ENCODE data around the gene IGF2BP1.
A peak's percentile ranks its signal among the peaks of the same experiment; 100 is the strongest.
"Not testable (repeated sequence)": the region's sequence is repeated elsewhere in the genome, so short reads cannot be mapped to it uniquely, and the experiment has no call there.

Gene IGF2BP1

DNA sequence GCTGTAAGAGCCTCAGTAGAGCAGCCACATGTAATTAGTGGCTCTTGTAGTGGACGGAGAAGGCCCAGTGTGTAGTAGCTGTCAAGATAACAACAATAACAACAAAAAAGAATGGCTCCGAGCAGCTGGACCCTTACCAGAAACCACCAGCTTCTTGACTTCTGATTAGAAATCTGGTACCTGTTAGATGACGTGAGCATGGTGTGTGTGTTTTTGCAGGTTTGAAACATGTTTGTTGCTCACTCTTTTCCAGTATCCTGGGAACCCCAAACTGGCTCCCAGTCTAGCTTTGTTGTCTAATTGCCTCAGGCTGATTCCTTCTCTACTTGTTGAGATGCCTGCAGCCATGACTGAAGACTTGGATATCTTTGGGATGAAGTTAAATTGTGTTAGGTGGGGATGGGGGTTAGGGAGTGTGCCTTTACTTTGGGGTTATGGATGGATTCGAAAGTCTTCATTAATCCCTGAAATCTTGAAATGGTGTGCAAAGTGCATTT lies 21.0 kb downstream of the IGF2BP1 start:
- no peaks in the 10 kb centered on the region for H3K27me3 ChIP-seq (ENCODE audit: control insufficient read depth, insufficient read depth, low read length, poor library complexity, severe bottlenecking)
- no peaks in the 10 kb centered on the region for H3K9me3 ChIP-seq (ENCODE audit: control insufficient read depth, low read length)
- peak overlapping the region; percentile 44 for H3K27ac ChIP-seq (ENCODE audit: insufficient read depth, low read depth, low read length, poor library complexity, severe bottlenecking)
- H3K36me3 ChIP-seq (ENCODE audit: control insufficient read depth, insufficient read depth, low read length), result no peaks in the 10 kb centered on the region
- H3K4me1 ChIP-seq (ENCODE audit: control insufficient read depth, insufficient read depth, low read length), result peaks cover 77% of the 10 kb centered on the region
- 88 to 90% methylated on average over 4 of the region's 4 CpGs for WGBS, 2 experiments
- no peak overlapping the region for H3K4me3 ChIP-seq (ENCODE audit: insufficient read depth, low read depth, low read length)

DNA sequence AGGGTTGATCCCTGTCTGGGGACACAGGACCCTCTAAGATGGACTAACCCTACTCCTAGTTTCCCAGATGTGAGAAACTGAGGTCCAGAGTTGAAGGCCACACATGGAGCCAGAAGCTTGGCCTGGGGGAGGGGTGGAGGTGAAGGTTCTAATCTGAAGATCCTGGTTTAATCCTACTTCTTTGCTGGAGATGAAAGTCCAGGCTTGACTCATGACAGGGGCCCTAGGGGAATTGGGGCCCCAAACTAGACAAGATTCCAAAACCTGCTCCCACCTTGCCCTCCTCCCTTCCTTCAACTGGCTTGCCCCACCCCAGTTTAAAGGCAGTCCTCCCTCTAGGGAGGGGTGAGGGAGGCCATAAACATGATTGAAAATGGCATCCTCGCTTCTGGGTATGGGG lies 21.6 kb downstream of the IGF2BP1 start:
- Histone ChIP-seq H3K36me3 (ENCODE audit: control insufficient read depth, insufficient read depth, low read length) (no peaks in the 10 kb centered on the region), H3K4me3 (ENCODE audit: insufficient read depth, low read depth, low read length) (no peak overlapping the region), H3K4me1 (ENCODE audit: control insufficient read depth, insufficient read depth, low read length) (peaks cover 83% of the 10 kb centered on the region), H3K27me3 (ENCODE audit: control insufficient read depth, insufficient read depth, low read length, poor library complexity, severe bottlenecking) (no peaks in the 10 kb centered on the region), H3K9me3 (ENCODE audit: control insufficient read depth, low read length) (no peaks in the 10 kb centered on the region), H3K27ac (ENCODE audit: insufficient read depth, low read depth, low read length, poor library complexity, severe bottlenecking) (peak overlapping the region; percentile 11)
- WGBS, 2 experiments, result 70 to 73% methylated on average over 1 of the region's 1 CpG

DNA sequence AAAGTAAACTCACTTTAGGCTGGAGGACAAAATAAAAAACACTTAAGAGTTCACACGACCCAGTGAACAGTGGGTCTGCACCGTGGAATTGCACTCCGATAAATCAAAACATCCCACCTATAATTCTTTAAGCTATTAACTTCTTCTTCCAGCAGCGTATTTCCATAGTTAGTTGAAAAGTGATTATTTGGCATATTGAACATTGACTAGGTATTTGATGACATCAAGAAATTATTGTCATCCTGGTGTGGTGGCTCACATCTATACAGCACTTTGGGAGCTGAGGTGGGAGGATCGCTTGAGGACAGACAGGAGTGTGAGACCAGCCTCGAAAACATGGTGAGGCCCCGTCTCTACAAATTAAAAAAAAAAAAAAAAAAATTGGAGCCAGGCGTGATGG lies 23.4 kb downstream of the IGF2BP1 start:
- H3K4me3 ChIP-seq (ENCODE audit: insufficient read depth, low read depth, low read length), result no peak overlapping the region
- WGBS, 2 experiments, result 86 to 87% methylated on average over 7 to 8 of the region's 8 CpGs
- H3K27me3 ChIP-seq (ENCODE audit: control insufficient read depth, insufficient read depth, low read length, poor library complexity, severe bottlenecking), result no peaks in the 10 kb centered on the region
- peaks cover 73% of the 10 kb centered on the region for H3K4me1 ChIP-seq (ENCODE audit: control insufficient read depth, insufficient read depth, low read length)
- H3K27ac ChIP-seq (ENCODE audit: insufficient read depth, low read depth, low read length, poor library complexity, severe bottlenecking), result peak overlapping the region; percentile 13
- peaks cover 2% of the 10 kb centered on the region for H3K36me3 ChIP-seq (ENCODE audit: control insufficient read depth, insufficient read depth, low read length)
- no peaks in the 10 kb centered on the region for H3K9me3 ChIP-seq (ENCODE audit: control insufficient read depth, low read length)

DNA sequence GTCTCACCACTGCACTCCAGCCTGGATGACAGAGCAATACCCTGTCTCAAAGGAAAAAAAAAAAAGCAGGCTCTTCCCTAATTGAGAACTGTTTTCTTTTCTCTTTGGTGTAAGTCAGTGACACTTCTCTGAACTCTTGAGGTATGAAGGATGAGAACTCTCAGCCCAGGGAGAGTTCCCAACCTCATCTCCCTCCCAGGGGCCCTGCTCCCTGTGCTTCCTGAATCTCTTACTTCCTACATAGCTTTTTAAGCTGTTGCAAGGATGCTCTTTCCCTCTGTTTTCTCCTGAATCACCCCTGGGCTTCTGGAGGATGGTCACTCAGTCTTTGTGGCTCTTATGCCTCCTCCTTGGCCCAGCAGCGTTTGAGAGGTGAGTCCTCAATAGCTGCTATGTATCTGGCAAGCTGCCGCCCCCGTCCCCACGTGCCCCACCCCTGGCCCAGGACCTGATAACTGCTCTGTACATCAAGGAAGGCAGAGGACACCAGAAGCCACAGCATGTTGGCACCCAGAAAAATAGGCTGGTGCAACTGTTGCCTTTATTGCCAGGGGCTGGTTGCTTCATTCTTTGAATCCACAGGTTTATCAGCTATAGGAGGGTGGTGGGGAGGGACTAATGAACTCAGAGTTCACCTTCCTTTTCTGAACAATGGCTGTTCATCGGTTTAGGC lies 24.0 kb downstream of the IGF2BP1 start:
- H3K4me3 ChIP-seq (ENCODE audit: insufficient read depth, low read depth, low read length), result peak overlapping the region; percentile 19
- 24 to 28% methylated on average over 5 of the region's 5 CpGs for WGBS, 2 experiments
- peaks cover 66% of the 10 kb centered on the region for H3K4me1 ChIP-seq (ENCODE audit: control insufficient read depth, insufficient read depth, low read length)
- no peaks in the 10 kb centered on the region for H3K9me3 ChIP-seq (ENCODE audit: control insufficient read depth, low read length)
- peak overlapping the region; percentile 97 for H3K27ac ChIP-seq (ENCODE audit: insufficient read depth, low read depth, low read length, poor library complexity, severe bottlenecking)
- H3K36me3 ChIP-seq (ENCODE audit: control insufficient read depth, insufficient read depth, low read length), result peaks cover 2% of the 10 kb centered on the region
- H3K27me3 ChIP-seq (ENCODE audit: control insufficient read depth, insufficient read depth, low read length, poor library complexity, severe bottlenecking), result no peaks in the 10 kb centered on the region

DNA sequence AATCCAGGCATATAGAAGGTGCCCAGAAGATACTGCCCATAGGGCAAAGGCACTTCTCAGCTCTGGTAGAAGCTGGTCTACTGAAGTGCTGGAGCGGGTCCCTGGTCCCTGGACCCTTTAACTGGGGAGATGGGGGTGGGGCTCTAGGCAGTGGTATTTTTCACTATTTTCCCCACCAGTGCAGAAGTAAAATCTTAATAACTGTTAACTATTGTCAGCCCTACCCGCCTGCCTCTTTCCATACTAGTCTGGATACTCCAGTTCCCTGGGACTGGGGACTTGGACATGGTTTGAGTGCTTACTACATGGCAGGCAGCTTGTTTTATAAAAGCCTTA lies 24.6 kb downstream of the IGF2BP1 start:
- Histone ChIP-seq H3K4me1 (ENCODE audit: control insufficient read depth, insufficient read depth, low read length) (peaks cover 65% of the 10 kb centered on the region), H3K9me3 (ENCODE audit: control insufficient read depth, low read length) (no peaks in the 10 kb centered on the region), H3K27me3 (ENCODE audit: control insufficient read depth, insufficient read depth, low read length, poor library complexity, severe bottlenecking) (no peaks in the 10 kb centered on the region), H3K36me3 (ENCODE audit: control insufficient read depth, insufficient read depth, low read length) (peaks cover 4% of the 10 kb centered on the region), H3K4me3 (ENCODE audit: insufficient read depth, low read depth, low read length) (peak overlapping the region; percentile 19), H3K27ac (ENCODE audit: insufficient read depth, low read depth, low read length, poor library complexity, severe bottlenecking) (peak overlapping the region; percentile 97)
- WGBS, 2 experiments, result 72 to 76% methylated on average over 2 of the region's 2 CpGs

DNA sequence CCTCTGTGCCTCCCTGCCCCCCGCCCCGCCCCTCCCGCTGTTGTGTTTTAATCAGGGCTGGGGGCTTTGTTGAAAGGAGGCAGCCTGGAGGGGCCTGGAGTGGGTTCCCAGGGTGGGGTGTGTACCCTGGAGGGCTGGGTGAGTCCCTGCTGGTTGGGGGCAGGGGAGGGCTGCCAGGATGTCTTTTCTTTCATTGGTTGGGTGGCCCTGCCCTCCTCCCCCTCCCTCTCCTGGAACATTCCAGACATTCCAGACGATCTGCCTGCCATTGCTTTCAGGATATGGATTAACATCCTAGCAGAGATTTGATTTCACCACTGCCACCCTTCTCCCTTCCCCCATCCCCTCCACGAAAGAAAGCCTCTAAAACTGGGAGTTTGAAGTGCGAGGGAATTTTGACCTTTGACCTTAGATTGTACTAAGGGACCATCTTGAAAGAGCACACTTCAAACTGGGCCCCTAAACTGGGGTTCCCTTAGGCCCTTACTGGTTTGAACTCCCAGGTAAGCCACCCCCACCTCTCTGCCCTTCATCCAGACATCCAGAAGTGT lies 25.3 kb downstream of the IGF2BP1 start:
- 1 to 3% methylated on average over 6 of the region's 6 CpGs for WGBS, 2 experiments
- Histone ChIP-seq H3K4me3 (ENCODE audit: insufficient read depth, low read depth, low read length) (peak overlapping the region; percentile 7), H3K27ac (ENCODE audit: insufficient read depth, low read depth, low read length, poor library complexity, severe bottlenecking) (peak overlapping the region; percentile 97), H3K36me3 (ENCODE audit: control insufficient read depth, insufficient read depth, low read length) (peaks cover 10% of the 10 kb centered on the region), H3K9me3 (ENCODE audit: control insufficient read depth, low read length) (no peaks in the 10 kb centered on the region), H3K27me3 (ENCODE audit: control insufficient read depth, insufficient read depth, low read length, poor library complexity, severe bottlenecking) (no peaks in the 10 kb centered on the region), H3K4me1 (ENCODE audit: control insufficient read depth, insufficient read depth, low read length) (peaks cover 61% of the 10 kb centered on the region)

DNA sequence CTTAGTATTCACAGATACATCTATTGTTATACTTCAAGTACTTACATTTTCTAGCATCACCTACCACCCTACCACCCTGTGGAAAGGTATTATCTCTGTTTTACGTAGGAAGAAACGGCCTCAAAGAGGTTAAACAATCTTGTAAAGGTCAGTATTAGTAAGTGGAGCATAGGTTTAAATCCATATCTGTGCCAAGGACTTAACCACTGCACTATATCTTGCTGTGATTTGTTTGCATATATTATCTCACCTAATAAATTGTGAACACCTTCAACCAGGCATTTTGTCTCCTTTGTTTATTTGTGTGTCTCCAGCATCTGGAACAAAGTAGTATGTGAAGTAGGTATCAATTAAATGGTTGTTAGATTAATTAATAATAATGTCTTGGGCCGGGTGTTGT lies 27.3 kb downstream of the IGF2BP1 start:
- Histone ChIP-seq H3K27ac (ENCODE audit: insufficient read depth, low read depth, low read length, poor library complexity, severe bottlenecking) (no peak overlapping the region), H3K27me3 (ENCODE audit: control insufficient read depth, insufficient read depth, low read length, poor library complexity, severe bottlenecking) (no peaks in the 10 kb centered on the region), H3K9me3 (ENCODE audit: control insufficient read depth, low read length) (no peaks in the 10 kb centered on the region), H3K36me3 (ENCODE audit: control insufficient read depth, insufficient read depth, low read length) (peaks cover 26% of the 10 kb centered on the region), H3K4me1 (ENCODE audit: control insufficient read depth, insufficient read depth, low read length) (peaks cover 41% of the 10 kb centered on the region), H3K4me3 (ENCODE audit: insufficient read depth, low read depth, low read length) (no peak overlapping the region)
- WGBS, 2 experiments, result 71 to 85% methylated on average over 3 of the region's 3 CpGs

DNA sequence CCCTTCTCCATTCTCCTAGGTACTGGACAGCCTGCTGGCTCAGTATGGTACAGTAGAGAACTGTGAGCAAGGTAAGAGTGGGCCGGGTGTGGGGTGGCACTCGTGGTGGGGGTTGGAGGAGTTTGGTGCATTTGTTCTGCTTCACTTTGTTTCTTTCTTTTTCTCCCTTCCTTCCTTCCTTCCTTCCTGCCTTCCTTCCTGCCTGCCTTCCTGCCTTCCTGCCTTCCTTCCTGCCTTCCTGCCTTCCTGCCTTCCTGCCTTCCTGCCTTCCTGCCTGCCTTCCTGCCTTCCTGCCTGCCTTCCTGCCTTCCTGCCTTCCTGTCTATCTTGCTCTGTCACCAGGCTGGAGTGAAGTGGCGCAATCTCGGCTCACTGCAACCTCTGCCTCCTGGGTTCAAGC lies 29.3 kb downstream of the IGF2BP1 start:
- not testable (repeated sequence) for H3K9me3 ChIP-seq (ENCODE audit: control insufficient read depth, low read length); H3K4me3 ChIP-seq (ENCODE audit: insufficient read depth, low read depth, low read length); H3K27me3 ChIP-seq (ENCODE audit: control insufficient read depth, insufficient read depth, low read length, poor library complexity, severe bottlenecking); H3K27ac ChIP-seq (ENCODE audit: insufficient read depth, low read depth, low read length, poor library complexity, severe bottlenecking)
- WGBS, 2 experiments, result 85 to 96% methylated on average over 4 of the region's 4 CpGs
- peaks cover 26% of the 10 kb centered on the region for H3K4me1 ChIP-seq (ENCODE audit: control insufficient read depth, insufficient read depth, low read length)
- peaks cover 26% of the 10 kb centered on the region for H3K36me3 ChIP-seq (ENCODE audit: control insufficient read depth, insufficient read depth, low read length)

DNA sequence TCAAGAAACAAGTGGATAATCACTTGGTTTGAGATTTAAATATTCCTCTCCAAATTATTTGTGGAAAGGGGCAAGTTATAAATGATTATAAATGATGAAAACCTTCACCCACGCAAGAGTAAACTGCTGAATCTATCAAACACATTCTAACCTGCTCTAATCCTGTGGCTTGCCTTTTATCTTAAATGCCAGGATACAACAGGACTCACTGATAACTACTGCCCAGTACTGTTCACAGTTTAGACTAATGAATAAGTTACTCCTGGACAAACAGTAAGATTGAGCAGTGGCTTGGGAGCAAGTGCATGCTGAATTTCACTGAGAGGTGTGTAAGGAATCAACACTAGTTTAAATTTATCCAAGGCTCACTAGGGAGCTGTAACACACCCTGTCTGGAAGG lies 31.1 kb downstream of the IGF2BP1 start:
- peaks cover 31% of the 10 kb centered on the region for H3K36me3 ChIP-seq (ENCODE audit: control insufficient read depth, insufficient read depth, low read length)
- H3K4me1 ChIP-seq (ENCODE audit: control insufficient read depth, insufficient read depth, low read length), result peaks cover 17% of the 10 kb centered on the region
- no peaks in the 10 kb centered on the region for H3K9me3 ChIP-seq (ENCODE audit: control insufficient read depth, low read length)
- H3K4me3 ChIP-seq (ENCODE audit: insufficient read depth, low read depth, low read length), result no peak overlapping the region
- 89 to 100% methylated on average over 1 of the region's 1 CpG for WGBS, 2 experiments
- no peaks in the 10 kb centered on the region for H3K27me3 ChIP-seq (ENCODE audit: control insufficient read depth, insufficient read depth, low read length, poor library complexity, severe bottlenecking)
- no peak overlapping the region for H3K27ac ChIP-seq (ENCODE audit: insufficient read depth, low read depth, low read length, poor library complexity, severe bottlenecking)

DNA sequence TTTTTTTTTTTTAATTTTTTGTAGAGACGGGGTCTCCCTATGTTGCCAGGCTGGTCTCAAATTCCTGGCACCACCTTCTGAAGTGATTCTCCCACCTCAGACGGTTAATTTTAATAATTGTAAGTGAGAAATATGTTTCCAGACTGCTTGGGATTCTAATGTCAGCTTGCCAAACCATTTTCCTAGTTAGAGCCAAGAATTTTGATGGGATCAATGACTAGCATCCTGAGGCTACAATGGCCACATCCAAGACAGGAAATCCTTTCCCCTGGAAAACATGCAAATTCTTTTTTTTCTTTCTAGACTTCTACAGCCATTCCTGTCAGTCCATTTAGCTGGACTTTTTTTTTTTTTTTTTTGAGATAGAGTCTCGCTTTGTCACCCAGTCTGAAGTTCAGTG lies 32.6 kb downstream of the IGF2BP1 start:
- no peak overlapping the region for H3K4me3 ChIP-seq (ENCODE audit: insufficient read depth, low read depth, low read length)
- H3K27me3 ChIP-seq (ENCODE audit: control insufficient read depth, insufficient read depth, low read length, poor library complexity, severe bottlenecking), result no peaks in the 10 kb centered on the region
- peaks cover 7% of the 10 kb centered on the region for H3K4me1 ChIP-seq (ENCODE audit: control insufficient read depth, insufficient read depth, low read length)
- no peak overlapping the region for H3K27ac ChIP-seq (ENCODE audit: insufficient read depth, low read depth, low read length, poor library complexity, severe bottlenecking)
- no peaks in the 10 kb centered on the region for H3K9me3 ChIP-seq (ENCODE audit: control insufficient read depth, low read length)
- 84 to 94% methylated on average over 3 of the region's 3 CpGs for WGBS, 2 experiments
- H3K36me3 ChIP-seq (ENCODE audit: control insufficient read depth, insufficient read depth, low read length), result peaks cover 40% of the 10 kb centered on the region

Data from ectodermal cell (in vitro differentiated cells).